DOHH2 (cell line): ENCODE results near the gene SHB.

Source experiments
- H3F3A ChIP-seq: fragments of 200-600 bp; sonication (generic), shearing (Covaris generic); 2 replicates; pipeline ENCODE4 v1.6.0; 2016; ENCODE audit warnings: antibody characterized with exemption, mild to moderate bottlenecking; ENCODE audit not compliant: control insufficient read depth, insufficient read depth
- H3K27ac ChIP-seq: fragments of 200-600 bp; sonication (generic); 2 replicates; pipeline ENCODE4 v1.5.1; 2014; ENCODE audit warnings: low read depth, mild to moderate bottlenecking, low read length, moderate library complexity
- H3K27me3 ChIP-seq: fragments of 200-600 bp; sonication (generic); 2 replicates; pipeline ENCODE4 v1.6.1; 2014; ENCODE audit warnings: mild to moderate bottlenecking, low read length, mixed read lengths; ENCODE audit not compliant: control insufficient read depth
- H3K36me3 ChIP-seq: fragments of 200-600 bp; sonication (generic); 2 replicates; pipeline ENCODE4 v1.6.1; 2014; ENCODE audit warnings: mild to moderate bottlenecking, low read length, moderate library complexity, mixed read lengths; ENCODE audit not compliant: control insufficient read depth
- H3K4me1 ChIP-seq: fragments of 200-600 bp; sonication (generic); 2 replicates; pipeline ENCODE4 v1.6.1; 2014; ENCODE audit warnings: mild to moderate bottlenecking, low read length, mixed read lengths; ENCODE audit not compliant: control insufficient read depth
- H3K4me2 ChIP-seq: fragments of 200-600 bp; sonication (generic); 2 replicates; pipeline ENCODE4 v1.6.0; 2014; ENCODE audit warnings: mild to moderate bottlenecking, low read length, moderate library complexity
- H3K4me3 ChIP-seq: fragments of 200-600 bp; sonication (generic); 2 replicates; pipeline ENCODE4 v1.5.1; 2014; ENCODE audit warnings: mild to moderate bottlenecking, low read length, mixed read lengths
- H3K79me2 ChIP-seq: fragments of 200-600 bp; sonication (generic); 2 replicates; pipeline ENCODE4 v1.6.1; 2014; ENCODE audit warnings: mild to moderate bottlenecking, low read length, mixed read lengths; ENCODE audit not compliant: control insufficient read depth
- H3K9me2 ChIP-seq: fragments of 200-600 bp; sonication (generic); replicated peaks from 2 replicates; pipeline ENCODE4 v1.6.1; 2014; ENCODE audit warnings: mild to moderate bottlenecking, low read length, mixed read lengths; ENCODE audit not compliant: control insufficient read depth
- H3K9me3 ChIP-seq: fragments of 200-600 bp; sonication (generic); 2 replicates; pipeline ENCODE4 v1.6.1; 2014; ENCODE audit warnings: antibody characterized with exemption, low read length, mixed read lengths; ENCODE audit not compliant: control insufficient read depth, insufficient read depth
- H4K20me1 ChIP-seq: fragments of 200-600 bp; sonication (generic); 2 replicates; pipeline ENCODE4 v1.6.0; 2014; ENCODE audit warnings: low read depth, mild to moderate bottlenecking, antibody characterized with exemption, low read length, moderate library complexity; ENCODE audit not compliant: control insufficient read depth, insufficient read depth
- CTCF ChIP-seq: fragments of 200-600 bp; sonication (generic); IDR thresholded peaks from one replicate; pipeline ENCODE4 v1.5.1; 2014; ENCODE audit warnings: antibody characterized with exemption, mild to moderate bottlenecking, low read depth, low read length; ENCODE audit not compliant: poor library complexity, severe bottlenecking
- EZH2phosphoT487 ChIP-seq: fragments of 200-600 bp; sonication (generic); IDR thresholded peaks from 2 replicates; pipeline ENCODE4 v1.6.1; 2017; ENCODE audit warnings: borderline replicate concordance, mild to moderate bottlenecking, antibody characterized with exemption, low read length, moderate library complexity, mixed read lengths

SHB gene

DNA sequence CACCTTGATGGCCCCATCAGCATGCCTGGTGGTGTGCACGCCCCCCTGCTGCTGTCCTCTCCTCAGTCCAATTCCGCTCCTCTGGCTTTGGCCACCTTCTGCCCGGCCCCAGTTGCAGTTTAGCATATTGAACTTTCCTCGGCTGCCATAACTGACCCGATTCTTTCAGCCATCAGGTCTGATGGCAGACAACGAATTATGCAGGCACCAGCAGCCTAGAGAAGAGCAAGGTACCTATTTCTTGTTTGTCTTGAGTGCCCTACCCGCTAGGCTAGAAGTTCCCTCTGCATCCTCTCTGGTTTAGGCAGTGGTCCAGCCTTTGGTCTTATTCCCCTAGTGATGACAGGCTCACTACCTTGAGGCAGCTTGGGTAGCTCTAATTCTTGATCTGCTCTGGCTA lies 122.1 kb downstream of the SHB start:
- no peak for TF ChIP-seq CTCF
- no peak for TF ChIP-seq EZH2phosphoT487
- H3K4me1 ChIP-seq = no peaks in the 10 kb centered on the region
- H3K27ac ChIP-seq = no peak overlapping the region
- no peaks in the 10 kb centered on the region for H3K79me2 ChIP-seq
- no peaks in the 10 kb centered on the region for H4K20me1 ChIP-seq
- H3K27me3 ChIP-seq = peaks cover 11% of the 10 kb centered on the region; the same call in 1 of the 2 replicates
- H3K9me2 ChIP-seq = no peaks in the 10 kb centered on the region
- H3K36me3 ChIP-seq = no peaks in the 10 kb centered on the region
- no peaks in the 10 kb centered on the region for H3K9me3 ChIP-seq
- no peaks in the 10 kb centered on the region for H3F3A ChIP-seq
- no peak overlapping the region for H3K4me2 ChIP-seq
- no peak overlapping the region for H3K4me3 ChIP-seq

DNA sequence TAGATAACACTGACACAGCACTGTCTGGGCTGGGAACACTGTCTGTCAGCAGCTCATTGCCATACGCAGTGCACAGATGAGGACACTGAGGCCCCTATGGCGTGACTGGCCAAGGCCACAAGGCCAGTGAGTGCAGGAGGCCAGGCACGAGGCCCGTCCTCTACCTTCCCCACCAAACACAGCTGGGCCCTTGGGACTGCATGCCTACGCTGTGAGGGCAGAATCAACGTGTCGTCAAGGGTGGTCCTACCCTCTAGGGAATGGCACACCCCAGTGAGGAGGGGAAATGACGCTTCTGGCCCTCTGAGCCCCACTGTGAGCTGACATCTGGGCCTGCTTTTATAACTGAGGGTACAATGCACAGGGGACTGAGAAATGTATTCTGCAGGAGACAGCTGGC lies 123.0 kb downstream of the SHB start:
- Histone ChIP-seq H3K79me2 (no peaks in the 10 kb centered on the region), H4K20me1 (no peaks in the 10 kb centered on the region), H3K9me3 (no peaks in the 10 kb centered on the region), H3K4me3 (no peak overlapping the region), H3F3A (no peaks in the 10 kb centered on the region), H3K4me1 (no peaks in the 10 kb centered on the region), H3K27ac (no peak overlapping the region), H3K4me2 (no peak overlapping the region), H3K9me2 (no peaks in the 10 kb centered on the region), H3K36me3 (no peaks in the 10 kb centered on the region), H3K27me3 (peaks cover 11% of the 10 kb centered on the region; the same call in 1 of the 2 replicates)
- TF ChIP-seq EZH2phosphoT487 (no peak), CTCF (no peak)

GRCh38 chr9:37944671-37945481 lies 124.2 kb downstream of the SHB start:
- peaks cover 11% of the 10 kb centered on the region; the same call in 1 of the 2 replicates for H3K27me3 ChIP-seq
- no peaks in the 10 kb centered on the region for H3K9me2 ChIP-seq
- H3K4me1 ChIP-seq = no peaks in the 10 kb centered on the region
- H3K4me2 ChIP-seq = no peak overlapping the region
- H3K36me3 ChIP-seq = no peaks in the 10 kb centered on the region
- H3K9me3 ChIP-seq = no peaks in the 10 kb centered on the region
- H3K4me3 ChIP-seq = no peak overlapping the region
- no peaks in the 10 kb centered on the region for H3F3A ChIP-seq
- H3K27ac ChIP-seq = no peak overlapping the region
- H4K20me1 ChIP-seq = no peaks in the 10 kb centered on the region
- TF ChIP-seq EZH2phosphoT487 (no peak), CTCF (no peak)
- no peaks in the 10 kb centered on the region for H3K79me2 ChIP-seq
